HepG2 (cell line): ENCODE data around the gene DOCK2. TPM values are rescaled to one million over a fixed set of nuclear protein-coding genes. Genes with fewer than 3 reads are reported as not detected.

Experiments used
- ATAC-seq: fragments of 200-7000 bp; cut with Tn5 transposase; 3 replicates; pipeline ENCODE4 v1.9.1; 2020; ENCODE audit warnings: mild to moderate bottlenecking, moderate library complexity
- BruUV-seq: library from RNA; stranded (reverse); fragments of 400-500 nt; replicated peaks from 2 replicates; lab custom pipeline; 2021; lab: Mats Ljungman, UMichigan
- CTCF ChIA-PET: fragments of 300-600 bp; formaldehyde crosslinking; extraction: SDS; loops from one replicate; lab custom pipeline; 2021; ENCODE audit warnings: low total read pairs, inconsistent platforms, low intra/inter-chr PET ratio; lab: Yijun Ruan, JAX
- POLR2A ChIA-PET: fragments of 350-600 bp; sonication (Branson Sonifier 250); formaldehyde crosslinking; loops from one replicate; lab custom pipeline; 2020; ENCODE audit warnings: antibody characterized with exemption, inconsistent platforms; lab: Yijun Ruan, JAX
- DNase-seq: peaks from one replicate; pipeline ENCODE4 v3.0.0-alpha.2; 2015; ENCODE audit warnings: low spot score
- FAIRE-seq: peaks from 3 replicates; lab custom pipeline; 2011; peaks lifted over from hg19 to GRCh38; lab: Jason Lieb, UNC
- H2AFZ ChIP-seq: one replicate; pipeline ENCODE4 v1.6.1; 2011; ENCODE audit warnings: low read length, inconsistent platforms
- H3K27ac ChIP-seq: fragments of 300-600 bp; 3 replicates; pipeline ENCODE4 v1.8.0; 2011; ENCODE audit warnings: mixed run types, mild to moderate bottlenecking, mixed read lengths, low read length, inconsistent platforms; ENCODE audit not compliant: insufficient read depth; ENCODE audit errors: extremely low read length
- H3K27me3 ChIP-seq, 2 experiments: fragments of 200-600 bp in 1 of 2; 2 replicates in 1 of 2; 3 replicates in 1 of 2; pipeline versions ENCODE4 v1.6.0 to v1.8.0; 2011; ENCODE audit warnings: low read length in 2 of 2, mild to moderate bottlenecking in 2 of 2, moderate library complexity in 2 of 2, inconsistent platforms in 1 of 2; ENCODE audit not compliant: insufficient read depth in 2 of 2, control insufficient read depth in 1 of 2
- H3K36me3 ChIP-seq, 2 experiments: fragments of 200-600 bp in 1 of 2; replicated peaks in 1 of 2; 2 replicates in 1 of 2; 3 replicates in 1 of 2; pipeline versions ENCODE4 v1.5.1 to v1.8.0; 2011; ENCODE audit warnings: low read length in 2 of 2, inconsistent platforms in 1 of 2; ENCODE audit not compliant: insufficient read depth in 2 of 2, control insufficient read depth in 1 of 2
- H3K4me1 ChIP-seq: 2 replicates; pipeline ENCODE4 v1.5.1; 2012; ENCODE audit warnings: low read length, inconsistent platforms; ENCODE audit not compliant: insufficient read depth
- H3K4me2 ChIP-seq: 2 replicates; pipeline ENCODE4 v1.6.0; 2011; ENCODE audit warnings: low read depth, low read length, inconsistent platforms
- H3K4me3 ChIP-seq, 3 experiments: fragments of 200-600 bp in 1 of 3; sonication (generic), shearing (Covaris generic) in 1 of 3; replicated peaks in 1 of 3; 2 replicates each; pipeline ENCODE4 v1.5.1; 2011 to 2016; ENCODE audit warnings: low read length in 3 of 3, inconsistent platforms in 2 of 3, low read depth in 2 of 3, mild to moderate bottlenecking in 2 of 3, control low read depth in 1 of 3, mixed read lengths in 1 of 3; ENCODE audit not compliant: insufficient read depth in 1 of 3
- H3K79me2 ChIP-seq: one replicate; pipeline ENCODE4 v1.6.1; 2011; ENCODE audit warnings: low read length, inconsistent platforms; ENCODE audit not compliant: insufficient read depth
- H3K9ac ChIP-seq: 2 replicates; pipeline ENCODE4 v1.6.0; 2011; ENCODE audit warnings: mild to moderate bottlenecking, low read depth, low read length, inconsistent platforms; ENCODE audit not compliant: insufficient read depth
- H3K9me3 ChIP-seq: 2 replicates; pipeline ENCODE4 v1.5.1; 2012; ENCODE audit warnings: mild to moderate bottlenecking, low read length
- H4K20me1 ChIP-seq: 2 replicates; pipeline ENCODE4 v1.6.0; 2011; ENCODE audit warnings: inconsistent platforms, mild to moderate bottlenecking, low read length, moderate library complexity; ENCODE audit not compliant: insufficient read depth
- GATAD2A ChIP-seq: IDR thresholded peaks from 2 replicates; pipeline ENCODE4 v1.6.1; 2016
- GPN1 ChIP-seq: sonication (generic); formaldehyde crosslinking; IDR thresholded peaks from 2 replicates; pipeline ENCODE4 v1.5.1; 2020; ENCODE audit warnings: missing genetic modification reagents, borderline replicate concordance
- HDAC2 ChIP-seq: sonication (generic); formaldehyde crosslinking; IDR thresholded peaks from 2 replicates; pipeline ENCODE4 v1.4.0; 2020; ENCODE audit warnings: missing genetic modification reagents
- HNF4A ChIP-seq: sonication (generic); formaldehyde crosslinking; IDR thresholded peaks from 2 replicates; pipeline ENCODE4 v1.4.0; 2020; ENCODE audit warnings: missing genetic modification reagents
- HNF4G ChIP-seq, 2 experiments: sonication (generic) in 1 of 2; formaldehyde crosslinking in 1 of 2; IDR thresholded peaks; 2 replicates each; pipeline versions ENCODE4 v1.4.0 to v1.6.1; 2011 to 2020; ENCODE audit warnings: borderline replicate concordance in 2 of 2, low read depth in 2 of 2, mild to moderate bottlenecking in 2 of 2, low read length in 1 of 2, missing genetic modification reagents in 1 of 2, moderate library complexity in 1 of 2
- NCOA2 ChIP-seq: sonication (generic); formaldehyde crosslinking; IDR thresholded peaks from 2 replicates; pipeline ENCODE4 v1.8.0; 2022; ENCODE audit warnings: inconsistent platforms
- NRL ChIP-seq: sonication (generic); formaldehyde crosslinking; IDR thresholded peaks from 2 replicates; pipeline ENCODE4 v1.5.0; 2020; ENCODE audit warnings: missing genetic modification reagents, mild to moderate bottlenecking, moderate library complexity, borderline replicate concordance
- RFX1 ChIP-seq: fragments of 450-650 bp; IDR thresholded peaks from 2 replicates; pipeline ENCODE4 v1.6.1; 2017
- SOX5 ChIP-seq: IDR thresholded peaks from 2 replicates; pipeline ENCODE4 v1.6.1; 2016; ENCODE audit warnings: borderline replicate concordance
- ZBTB26 ChIP-seq: IDR thresholded peaks from 2 replicates; pipeline ENCODE4 v1.6.1; 2016; ENCODE audit warnings: missing compliant biosample characterization, missing genetic modification reagents, borderline replicate concordance
- ZNF33A ChIP-seq: sonication (generic); formaldehyde crosslinking; IDR thresholded peaks from 2 replicates; pipeline ENCODE4 v1.5.1; 2020; ENCODE audit warnings: missing genetic modification reagents, mild to moderate bottlenecking, moderate library complexity, borderline replicate concordance
- ZNF790 ChIP-seq: sonication (generic); formaldehyde crosslinking; IDR thresholded peaks from 2 replicates; pipeline ENCODE4 v1.8.0; 2022; ENCODE audit warnings: missing genetic modification reagents, mild to moderate bottlenecking, borderline replicate concordance
- WGBS: methylation state at CpG from one replicate; pipeline ENCODE4 v1.1.6; 2017; ENCODE audit warnings: low lambda C conversion rate; 5-methylcytosine and 5-hydroxymethylcytosine counted together
- in situ Hi-C: cut with HindIII; loops from 2 replicates; pipeline ENCODE4 v1.10.0; 2017; ENCODE audit warnings: low pct_unique_long_range_greater_than_20kb; ENCODE audit not compliant: extremely low pct_ligation_motif_present
- intact Hi-C: fragments of 100-400 bp; cut with micrococcal nuclease; formaldehyde crosslinking; loops from one replicate; pipeline ENCODE4 v1.10.0; 2022; ENCODE audit not compliant: unreplicated experiment
- polyA plus RNA-seq, 8 experiments: library from polyadenylated mRNA; depleted of rRNA in 3 of 8; stranded (reverse) in 7 of 8; unstranded in 1 of 8; fragments of >200 nt; fragmentation: Illumina TruSeq in 4 of 8; extraction: Trizol in 4 of 8; gene quantifications; 2 replicates each; pipeline versions ENCODE4 v1.2.1 to v1.2.3, GENCODE V29; 2011 to 2016; ENCODE audit warnings: low read depth in 4 of 8, missing spikeins in 1 of 8, mixed read lengths in 1 of 8; ENCODE audit not compliant: insufficient read depth in 1 of 8
- total RNA-seq, 5 experiments: library from RNA; depleted of rRNA; stranded (reverse); fragments of >200 nt; fragmentation: Illumina TruSeq; extraction: Trizol; gene quantifications; 2 replicates each; pipeline ENCODE4 v1.2.3, GENCODE V29; 2016; ENCODE audit warnings: low read depth in 1 of 5

Gene DOCK2
- total and polyA plus RNA-seq, 2 of the 13 experiments (the other 11 are each of a cell fraction or from before 2014, with no cell fraction given): not detected

DNA sequence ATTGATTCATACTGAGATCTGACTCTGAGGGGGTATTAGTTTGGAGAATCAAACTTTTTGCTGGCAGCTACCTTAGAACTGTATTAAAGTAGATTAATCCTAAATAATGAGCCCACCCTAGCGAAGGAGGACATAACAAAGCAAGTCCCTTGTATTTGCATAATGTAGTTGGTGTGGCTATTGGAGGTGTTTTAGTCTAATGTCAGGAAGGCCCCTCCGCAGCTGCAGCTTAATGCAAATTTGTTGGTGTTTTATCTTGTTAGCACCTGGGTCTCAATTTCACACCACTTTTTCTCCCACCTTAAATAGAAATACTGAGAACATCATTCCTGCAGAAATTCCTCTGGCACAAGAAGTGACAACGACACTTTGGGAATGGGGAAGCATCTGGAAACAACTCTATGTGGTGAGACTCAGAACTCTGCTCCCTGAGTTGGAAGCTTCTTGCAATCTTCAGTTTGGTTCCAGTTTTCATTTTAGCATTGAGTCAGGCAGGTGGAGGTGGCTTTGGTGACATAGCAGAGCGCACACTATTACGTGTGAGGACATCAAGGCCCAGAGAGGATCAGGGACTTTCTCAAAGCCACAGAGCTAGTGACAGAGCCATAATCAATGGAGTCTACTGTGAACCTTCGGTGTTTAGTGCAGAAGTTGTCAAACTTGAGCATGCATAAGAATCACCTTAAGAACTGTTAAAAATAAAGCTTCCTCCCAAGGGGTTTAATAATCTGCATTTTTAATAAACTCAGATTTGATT lies 33.9 kb downstream of the DOCK2 start (continued):
- no peak for TF ChIP-seq HNF4G (IDR thresholded peaks at IDR 0.05; ENCODE audit: borderline replicate concordance, low read depth, low read length)
- no peak for TF ChIP-seq HNF4G (CRISPR knock-in tag; IDR thresholded peaks at IDR 0.05; ENCODE audit: borderline replicate concordance, low read depth)
- TF ChIP-seq HDAC2 (CRISPR knock-in tag): no peak
- no peak for TF ChIP-seq NRL (CRISPR knock-in tag)
- TF ChIP-seq ZNF790 (CRISPR knock-in tag): no peak
- TF ChIP-seq ZBTB26 (CRISPR knock-in tag): no peak

GRCh38 chr5:169682026-169682425 lies 45.0 kb downstream of the DOCK2 start:
- ChIA-PET POLR2A (no interaction called here), CTCF (no interaction called here)
- H3K4me1 ChIP-seq: no peaks in the 10 kb centered on the region
- H3K27ac ChIP-seq: no peak overlapping the region
- no peaks in the 10 kb centered on the region for H4K20me1 ChIP-seq
- no peak overlapping the region for H3K9ac ChIP-seq
- H3K4me2 ChIP-seq: no peak overlapping the region
- ATAC-seq: no peak
- no peaks in the 10 kb centered on the region for H3K9me3 ChIP-seq
- H2AFZ ChIP-seq: no peak overlapping the region
- WGBS: 17% methylated on average over 2 of the region's 2 CpGs
- BruUV-seq: no TSS peak
- peaks cover 0 to 4% of the 10 kb centered on the region in 2 experiments; a peak in 1 of 5 replicates for H3K27me3 ChIP-seq
- H3K4me3 ChIP-seq: no peak overlapping the region
- in situ Hi-C loops: no loop called here
- TF ChIP-seq SOX5 (CRISPR knock-in tag) (no peak), GPN1 (CRISPR knock-in tag) (no peak), ZNF33A (no peak), HNF4A (CRISPR knock-in tag) (no peak), RFX1 (no peak), GATAD2A (CRISPR knock-in tag) (no peak), NCOA2 (CRISPR knock-in tag) (no peak)
- TF ChIP-seq, all 625 proteins: peak for 0
- DNase-seq (no peak), FAIRE-seq (no peak)
- H3K36me3 ChIP-seq: no peaks in the 10 kb centered on the region
- H3K79me2 ChIP-seq: no peaks in the 10 kb centered on the region
- intact Hi-C loops: no loop called here
